Middle frontal gyrus (tissue), 1 donor: ENCODE measurements around the gene FOXI1.
A peak's percentile ranks its signal among the peaks of the same experiment; 100 is the strongest.

Experiments used
- DNase-seq: peaks from one replicate; pipeline ENCODE4 v3.0.0-alpha.2; 2015; ENCODE audit warnings: low spot score; ENCODE audit errors: extremely low spot score

The FOXI1 gene

DNA sequence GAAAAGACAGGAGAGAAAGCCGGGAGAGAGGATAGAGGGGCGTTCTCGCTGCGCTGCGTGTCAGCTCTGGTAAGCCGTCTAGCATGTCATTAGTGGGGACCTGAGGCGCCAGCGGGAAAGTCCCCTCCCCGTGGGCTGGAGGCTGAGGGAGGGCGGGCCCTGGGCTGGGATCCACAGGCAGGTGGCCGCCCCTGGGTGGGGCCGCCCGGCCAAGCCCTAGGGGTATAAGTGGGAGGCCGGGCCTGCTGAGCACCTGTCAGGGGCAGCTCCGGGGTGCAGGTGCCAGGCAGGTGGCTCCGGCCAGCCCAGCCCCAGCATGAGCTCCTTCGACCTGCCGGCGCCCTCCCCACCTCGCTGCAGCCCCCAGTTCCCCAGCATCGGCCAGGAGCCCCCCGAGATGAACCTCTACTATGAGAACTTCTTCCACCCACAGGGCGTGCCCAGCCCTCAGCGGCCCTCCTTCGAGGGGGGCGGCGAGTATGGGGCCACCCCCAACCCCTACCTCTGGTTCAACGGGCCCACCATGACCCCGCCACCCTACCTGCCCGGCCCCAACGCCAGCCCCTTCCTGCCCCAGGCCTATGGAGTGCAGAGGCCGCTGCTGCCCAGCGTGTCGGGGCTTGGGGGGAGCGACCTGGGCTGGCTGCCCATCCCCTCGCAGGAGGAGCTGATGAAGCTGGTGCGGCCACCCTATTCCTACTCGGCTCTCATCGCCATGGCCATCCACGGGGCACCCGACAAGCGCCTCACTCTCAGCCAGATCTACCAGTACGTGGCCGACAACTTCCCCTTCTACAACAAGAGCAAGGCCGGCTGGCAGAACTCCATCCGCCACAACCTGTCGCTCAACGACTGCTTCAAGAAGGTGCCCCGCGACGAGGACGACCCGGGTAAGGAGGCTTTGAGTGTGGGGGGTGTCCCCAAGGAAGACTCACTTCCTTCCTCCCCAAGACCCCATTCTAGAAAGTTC, at the start of gene FOXI1:
TSS of gene FOXI1 (plus strand) at position 256 of the 970 bp plus-strand sequence. CDS start at position 317, 61 bp downstream.
- DNase-seq, result no peak

DNA sequence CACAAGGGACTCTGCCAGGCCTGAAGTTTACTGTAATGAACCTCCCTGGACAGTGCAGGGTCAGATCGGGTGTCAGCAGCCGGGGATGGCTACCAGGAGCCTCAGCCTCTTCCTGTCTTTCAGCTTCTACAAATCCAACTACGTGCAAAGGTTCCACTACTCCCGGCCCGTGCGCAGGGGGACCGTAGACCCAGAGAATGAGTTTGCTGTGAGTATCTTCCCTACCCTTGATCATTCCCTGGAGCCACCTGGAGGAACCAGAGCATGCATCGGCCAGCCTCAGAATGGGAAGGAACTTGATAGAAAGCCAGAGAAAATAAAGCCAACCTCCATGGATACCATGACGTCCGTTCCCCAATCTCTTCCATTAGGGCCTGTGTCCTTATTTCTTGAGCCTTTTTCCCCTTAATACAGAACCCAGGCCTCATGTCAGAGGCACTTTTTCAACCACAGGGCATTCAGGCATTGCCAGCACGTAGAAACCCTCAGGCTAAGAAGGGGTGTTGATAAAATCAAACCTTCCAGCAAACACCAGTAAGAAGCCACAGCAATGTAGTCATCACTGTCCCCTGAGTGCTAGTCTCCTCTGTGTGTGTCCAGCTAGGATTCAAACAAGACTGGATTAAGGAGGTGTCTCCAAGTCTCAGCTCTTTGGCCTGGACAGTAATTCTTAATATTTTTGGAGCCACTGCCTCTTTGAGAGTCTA, 49.0 kb upstream of the FOXI1 start:
- DNase-seq, result no peak

DNA sequence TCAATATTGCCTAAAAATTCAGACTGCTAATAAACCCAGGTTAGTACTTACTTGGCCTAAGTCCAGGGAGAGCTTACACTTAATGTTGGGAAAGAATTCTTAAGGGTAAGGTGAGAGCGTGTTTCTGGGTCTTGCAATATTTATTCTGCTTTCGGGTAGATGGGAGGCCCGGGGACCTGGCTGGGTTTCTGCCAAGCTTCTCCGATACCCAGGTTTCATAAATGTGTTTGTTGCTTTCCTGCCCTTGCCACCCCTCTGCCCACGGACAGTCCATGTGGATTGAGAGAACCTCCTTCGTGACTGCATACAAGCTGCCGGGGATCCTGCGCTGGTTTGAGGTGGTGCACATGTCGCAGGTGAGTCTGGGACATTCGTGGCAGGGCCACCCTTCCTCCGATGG, 48.4 kb upstream of the FOXI1 start:
- DNase-seq, result no peak

DNA sequence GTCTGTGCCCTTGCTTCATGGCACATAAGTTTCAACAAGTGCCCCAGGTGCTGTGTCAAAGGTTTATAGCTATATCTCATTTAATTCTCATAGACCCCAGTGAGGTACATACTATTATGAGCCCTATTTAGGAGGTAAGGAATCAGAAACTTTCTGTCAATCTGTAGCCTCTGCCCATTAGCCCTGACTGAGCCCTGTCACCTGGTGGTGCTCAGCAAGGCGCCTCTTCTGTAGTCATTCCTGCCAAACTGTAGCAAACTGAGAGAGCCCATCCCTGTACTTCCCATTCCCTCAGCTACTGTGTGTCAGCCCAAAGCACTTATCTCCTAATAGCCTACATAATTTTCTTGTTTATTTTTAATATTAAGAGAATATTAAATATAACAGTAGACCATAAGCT, 46.5 kb upstream of the FOXI1 start:
- DNase-seq, result no peak

- no peak for DNase-seq
Measured at GRCh38 chr5:170067152-170067551, 38.5 kb upstream of the FOXI1 start.

GRCh38 chr5:170067574-170068170, 38.0 kb upstream of the FOXI1 start:
- DNase-seq, result no peak

DNA sequence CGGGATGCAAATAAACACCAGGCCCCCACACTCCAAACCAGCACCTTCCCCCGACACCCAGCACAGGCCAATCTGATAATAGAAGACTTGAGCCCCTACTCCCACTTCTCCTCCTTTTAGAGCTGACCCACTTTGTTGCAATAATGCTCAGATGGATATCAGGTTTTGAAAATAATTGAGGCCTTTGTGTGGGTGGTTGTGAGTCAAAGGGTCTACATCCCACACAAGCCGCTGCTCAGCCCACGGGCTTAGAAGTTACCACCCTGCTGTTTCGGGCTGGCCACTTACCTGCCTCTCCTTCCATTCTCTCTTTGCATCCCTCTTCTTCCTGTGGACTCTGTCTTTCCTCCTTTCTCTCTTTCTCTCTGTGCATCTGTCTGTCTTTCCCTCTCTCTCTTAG, 36.2 kb upstream of the FOXI1 start:
- DNase-seq, result no peak

DNA sequence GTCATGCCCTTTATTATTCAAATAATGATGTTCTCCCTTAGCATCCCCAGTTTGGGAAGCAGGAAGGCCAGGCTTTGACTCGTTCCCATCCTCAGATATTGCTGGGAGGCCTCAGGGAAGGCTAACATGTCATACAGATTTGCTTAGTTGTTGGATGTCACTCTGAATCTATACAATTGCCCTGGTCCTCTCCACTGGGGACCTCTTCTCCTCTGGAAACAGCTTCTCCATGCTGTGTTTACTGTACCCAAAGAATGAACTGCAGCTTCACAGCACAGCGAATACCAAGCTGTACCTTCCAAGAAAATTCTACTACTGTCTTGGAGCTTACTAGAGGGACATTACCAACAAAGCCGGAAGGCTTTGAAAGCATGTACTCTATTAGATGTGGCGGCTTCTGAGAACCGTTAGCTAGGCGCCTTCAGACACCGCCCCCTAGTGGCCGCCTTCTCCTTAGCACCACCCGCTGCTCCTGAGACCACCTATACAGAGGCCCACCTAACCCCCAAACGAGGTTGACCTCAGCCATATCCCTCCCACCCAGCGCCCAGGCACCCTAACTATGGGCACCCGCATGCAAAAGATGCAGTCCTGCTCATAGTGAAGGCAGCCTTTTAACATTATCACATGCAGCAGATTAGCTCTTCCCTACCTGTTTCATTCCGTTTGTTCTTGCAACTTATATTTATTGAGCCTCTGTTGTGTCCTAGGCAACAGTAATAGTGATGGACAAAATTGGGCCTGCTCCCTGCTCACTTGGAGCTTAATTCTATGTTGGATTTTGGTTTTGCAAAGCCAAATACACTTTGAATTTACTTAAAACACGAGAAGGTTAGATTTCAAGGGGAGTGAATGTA, 34.9 kb upstream of the FOXI1 start:
- DNase-seq, result peak; percentile 27

DNA sequence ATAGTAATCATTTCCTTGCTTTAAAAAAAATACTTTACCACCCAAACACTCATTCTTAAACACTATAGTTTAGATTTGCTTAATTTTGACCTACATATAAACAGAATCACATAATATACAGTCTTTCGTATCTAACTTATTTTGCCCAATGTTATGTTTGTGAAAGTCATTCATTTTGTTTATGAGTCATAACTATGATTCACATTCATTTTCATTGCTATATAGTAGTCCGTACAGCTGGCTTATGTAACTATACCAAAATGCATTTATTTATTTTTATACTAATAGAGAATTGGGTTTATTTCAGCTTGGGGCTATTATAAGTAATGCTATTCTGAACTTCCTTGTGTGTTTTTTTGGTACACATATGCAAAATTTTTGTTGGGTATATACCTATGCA, 33.9 kb upstream of the FOXI1 start:
- DNase-seq, result no peak

DNA sequence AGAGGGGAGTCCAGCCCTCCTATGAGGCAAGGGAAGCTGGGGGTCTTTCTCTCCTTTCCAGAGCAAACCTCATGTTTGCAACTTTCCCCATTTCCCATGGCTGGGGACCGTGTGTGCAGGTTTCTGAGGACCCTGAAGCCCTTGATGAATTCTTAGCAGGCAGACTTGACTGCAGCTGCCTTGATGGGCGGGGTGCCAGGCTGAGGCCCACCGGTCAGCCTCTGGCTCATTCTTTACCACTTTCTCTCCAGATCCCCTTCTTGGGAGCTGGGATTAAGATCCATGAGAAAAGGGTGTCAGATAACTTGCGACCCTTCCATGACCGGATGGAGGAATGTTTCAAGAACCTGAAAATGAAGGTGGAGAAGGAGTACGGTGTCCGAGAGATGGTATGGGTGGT, 30.0 kb upstream of the FOXI1 start:
- DNase-seq, result no peak

GRCh38 chr5:170076211-170076610, 29.5 kb upstream of the FOXI1 start:
- no peak for DNase-seq

DNA sequence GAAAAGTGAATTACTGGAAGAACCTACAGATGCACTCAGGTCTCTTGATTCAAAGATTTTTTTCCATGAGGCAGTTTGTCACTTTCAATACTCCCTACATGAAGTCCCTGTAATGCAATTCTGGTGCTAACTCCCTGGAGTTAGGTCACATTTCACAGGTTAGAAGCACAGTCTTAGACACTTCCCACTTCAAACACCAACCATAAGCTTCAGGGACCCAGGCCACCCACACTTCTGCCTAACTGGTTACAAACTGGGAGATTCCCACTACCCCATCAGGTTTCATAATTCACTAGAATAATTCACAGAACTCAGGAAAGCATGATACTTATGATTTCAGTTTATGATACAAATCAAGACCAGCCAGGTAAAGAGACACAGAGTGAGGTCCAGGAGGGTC, 29.0 kb upstream of the FOXI1 start:
- DNase-seq, result no peak

GRCh38 chr5:170077526-170077925, 28.2 kb upstream of the FOXI1 start:
- DNase-seq, result no peak

- no peak for DNase-seq
Measured at GRCh38 chr5:170078458-170078857, 27.2 kb upstream of the FOXI1 start.

- no peak for DNase-seq
Measured at GRCh38 chr5:170078931-170079330, 26.8 kb upstream of the FOXI1 start.

DNA sequence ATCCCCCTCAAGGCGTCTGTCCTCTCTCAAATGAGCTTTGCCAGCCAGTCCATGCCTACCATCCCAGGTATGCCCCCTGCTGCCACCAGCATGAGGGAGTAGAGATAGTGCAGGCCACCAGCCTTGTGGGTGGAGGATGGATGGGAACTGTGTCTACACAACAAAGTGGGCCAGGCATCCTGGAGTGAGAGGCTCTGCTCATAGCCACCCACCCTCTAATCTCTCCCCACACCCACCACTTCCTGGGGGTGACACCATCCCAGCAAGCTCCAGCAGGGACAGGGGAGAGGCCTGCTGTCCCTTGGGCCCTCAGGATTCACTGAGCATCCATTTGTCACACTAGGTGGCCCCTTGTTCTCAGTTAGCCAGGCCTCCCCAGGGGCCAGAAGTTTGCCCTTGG, 25.5 kb upstream of the FOXI1 start:
- no peak for DNase-seq

DNA sequence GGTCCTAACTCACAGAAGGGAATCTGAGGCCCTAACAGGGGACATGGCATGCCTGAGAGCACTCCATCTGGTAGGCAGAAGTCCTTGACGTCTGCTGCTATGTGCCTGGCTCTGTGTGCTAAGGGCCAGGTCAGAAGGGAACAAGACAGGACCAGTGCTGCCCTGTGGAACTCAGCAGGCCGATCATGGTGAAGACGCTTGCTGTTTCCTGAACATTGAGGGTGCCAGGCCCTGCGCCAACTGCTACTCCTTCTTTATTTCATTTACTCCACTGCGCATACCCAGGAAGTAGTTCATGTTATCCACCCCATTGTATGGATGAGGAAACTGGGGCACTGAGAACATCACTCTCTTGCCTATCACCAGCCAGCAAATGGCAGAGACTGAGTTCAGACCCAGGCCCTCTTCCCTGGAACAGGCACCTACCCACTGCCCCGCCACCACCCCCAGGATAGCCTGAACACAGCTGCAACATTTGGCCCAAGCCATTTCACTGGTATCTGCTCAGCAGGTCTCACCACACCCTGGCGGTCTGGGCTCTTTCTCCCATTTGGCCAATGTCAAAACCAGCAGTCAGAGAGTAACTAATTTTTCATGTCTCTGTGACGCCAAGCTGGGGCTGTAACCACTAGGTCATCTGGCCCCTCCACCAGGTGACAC, 24.8 kb upstream of the FOXI1 start:
- no peak for DNase-seq

DNA sequence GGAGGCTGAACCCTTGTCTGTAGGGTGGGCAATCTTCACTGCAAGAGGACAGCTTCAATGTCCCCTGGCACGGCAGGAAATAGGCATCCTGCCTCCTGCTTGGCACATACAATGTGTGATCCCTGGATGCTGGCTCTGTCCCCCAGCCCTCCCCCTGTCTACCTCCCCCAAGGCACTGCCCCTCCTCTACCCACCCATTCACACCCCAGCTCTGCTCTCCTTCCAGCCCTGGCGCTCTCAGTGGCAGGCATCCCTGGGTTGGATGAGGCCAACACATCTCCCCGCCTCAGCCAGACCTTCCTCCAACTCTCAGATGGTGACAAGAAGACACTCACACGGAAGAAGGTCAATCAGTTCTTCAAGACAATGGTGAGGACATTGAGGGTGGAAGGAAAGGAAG, 24.1 kb upstream of the FOXI1 start:
- no peak for DNase-seq

GRCh38 chr5:170082701-170083100, 23.0 kb upstream of the FOXI1 start:
- no peak for DNase-seq

DNA sequence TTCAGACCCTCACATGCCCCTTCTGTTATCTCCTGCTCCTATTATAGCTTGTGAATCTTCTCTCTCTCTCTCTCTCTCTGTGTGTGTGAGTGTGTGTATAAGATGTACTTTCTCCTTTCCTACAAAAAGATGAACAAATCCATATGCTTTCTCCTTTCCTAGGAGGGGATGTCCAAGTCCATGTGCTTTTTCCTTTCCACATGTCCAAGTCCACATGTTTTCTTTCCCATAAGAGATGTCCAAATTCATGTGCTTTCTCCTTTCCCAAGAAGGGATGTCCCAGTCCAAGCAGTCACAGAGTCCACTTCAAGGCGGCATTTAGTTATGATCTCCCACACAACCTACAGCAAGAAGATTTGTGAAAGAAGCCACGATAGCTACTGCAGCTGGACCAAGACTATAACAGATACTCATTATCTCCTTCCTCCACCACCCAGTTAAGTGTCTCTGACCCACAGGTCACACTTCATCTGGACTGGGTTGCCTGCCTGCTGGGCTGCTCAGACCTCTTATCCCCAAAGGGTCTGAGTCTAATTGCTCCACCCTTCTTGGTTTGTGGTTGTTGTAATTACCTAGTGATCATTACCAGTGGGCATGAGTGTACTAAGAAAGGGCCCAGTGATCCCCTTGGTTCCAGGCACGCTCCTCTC, 18.4 kb upstream of the FOXI1 start:
- no peak for DNase-seq
